K562 (cell line): ENCODE measurements around the gene PLCB1.

Experiments used
- BCL6 ChIP-seq: fragments of 250-450 bp; sonication (Bioruptor Pico); IDR thresholded peaks from 2 replicates; pipeline ENCODE4 v1.4.0; 2020
- E2F6 ChIP-seq, 2 experiments: IDR thresholded peaks; 2 replicates each; pipeline ENCODE4 v1.6.1; 2011; ENCODE audit warnings: borderline replicate concordance in 1 of 2, control low read depth in 1 of 2, low read depth in 1 of 2, low read length in 1 of 2, mild to moderate bottlenecking in 1 of 2, mixed read lengths in 1 of 2, moderate library complexity in 1 of 2; ENCODE audit not compliant: insufficient read depth in 1 of 2, insufficient read length in 1 of 2, poor library complexity in 1 of 2, severe bottlenecking in 1 of 2; ENCODE audit errors: extremely low read depth in 1 of 2
- ETS2 ChIP-seq: IDR thresholded peaks from 2 replicates; pipeline ENCODE4 v1.6.1; 2016; ENCODE audit warnings: borderline replicate concordance, missing genetic modification characterization, mild to moderate bottlenecking, moderate library complexity, missing compliant biosample characterization; ENCODE audit not compliant: poor library complexity, severe bottlenecking
- FOXP1 ChIP-seq: sonication (generic); formaldehyde crosslinking; IDR thresholded peaks from 2 replicates; pipeline ENCODE4 v1.8.0; 2022; ENCODE audit warnings: mild to moderate bottlenecking, missing genetic modification reagents
- HMGXB4 ChIP-seq: sonication (generic); formaldehyde crosslinking; IDR thresholded peaks from 2 replicates; pipeline ENCODE4 v1.8.1; 2023; ENCODE audit warnings: mild to moderate bottlenecking, missing genetic modification reagents
- MCM7 ChIP-seq, 2 experiments: fragments of 450-650 bp; IDR thresholded peaks; 2 replicates each; pipeline ENCODE4 v1.6.1; 2016 to 2018
- RAD51 ChIP-seq: fragments of 450-650 bp; IDR thresholded peaks from 2 replicates; pipeline ENCODE4 v1.7.1; 2016; ENCODE audit warnings: low read depth, mild to moderate bottlenecking, borderline replicate concordance
- SIN3A ChIP-seq, 2 experiments: fragments of 150-350 bp in 1 of 2; IDR thresholded peaks; 2 replicates each; pipeline ENCODE4 v1.6.1; 2011 to 2016; ENCODE audit warnings: borderline replicate concordance in 2 of 2, low read depth in 2 of 2, low read length in 2 of 2, mild to moderate bottlenecking in 2 of 2, moderate library complexity in 2 of 2; ENCODE audit not compliant: control insufficient read depth in 1 of 2
- TAF7 ChIP-seq: fragments of 450-650 bp; IDR thresholded peaks from 2 replicates; pipeline ENCODE4 v1.6.1; 2016; ENCODE audit warnings: missing genetic modification characterization, missing compliant biosample characterization
- ZNF23 ChIP-seq: fragments of 250-450 bp; sonication (Bioruptor Pico); IDR thresholded peaks from 2 replicates; pipeline ENCODE4 v1.4.0; 2020; ENCODE audit warnings: mild to moderate bottlenecking
- ZNF347 ChIP-seq: fragments of 450-650 bp; formaldehyde crosslinking; IDR thresholded peaks from 2 replicates; pipeline ENCODE4 v1.4.0; 2020; ENCODE audit warnings: low read depth, mild to moderate bottlenecking, moderate library complexity
- TF ChIP-seq, protein P1 (sequence below), 3 experiments: IDR thresholded peaks in 2 of 3; conservative IDR thresholded peaks in 1 of 3; 2 replicates each; pipeline ENCODE4 v1.5.1; 2011 to 2012; ENCODE audit warnings: low read length in 3 of 3, mild to moderate bottlenecking in 3 of 3, control low read depth in 2 of 3, improper control_type of control experiment in 1 of 3, inconsistent platforms in 1 of 3, low read depth in 1 of 3, mixed read lengths in 1 of 3, moderate library complexity in 1 of 3; ENCODE audit not compliant: insufficient read depth in 2 of 3

DNA sequence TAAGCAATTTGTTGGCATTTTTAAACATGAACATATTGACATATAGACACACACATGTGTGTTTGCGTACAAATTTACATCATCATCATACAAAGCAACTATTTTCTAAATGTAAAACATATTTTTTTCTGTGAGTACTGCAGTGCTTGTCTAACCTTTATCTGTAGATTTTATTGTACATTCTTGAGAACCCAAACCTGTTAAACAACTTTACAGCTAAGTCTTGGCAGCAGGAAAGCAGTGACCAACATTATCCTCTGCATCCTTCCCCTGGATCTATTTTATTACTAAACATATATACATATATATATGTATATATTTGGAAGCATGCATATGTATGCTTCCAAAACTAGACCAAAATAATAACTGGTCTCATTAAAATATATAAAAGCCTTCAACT, 10.4 kb upstream of the PLCB1 start:
- TF ChIP-seq RAD51 (no peak), HMGXB4 (no peak), ETS2 (tag) (no peak), ZNF347 (CRISPR knock-in tag) (no peak), SIN3A (IDR thresholded peaks at IDR 0.05; ENCODE audit: borderline replicate concordance in 2 of 2, control insufficient read depth in 1 of 2, low read depth in 2 of 2, low read length in 2 of 2) (no peak), FOXP1 (CRISPR knock-in tag) (no peak), BCL6 (CRISPR knock-in tag) (no peak), ZNF23 (CRISPR knock-in tag) (no peak), MCM7 (IDR thresholded peaks at IDR 0.05) (no peak), E2F6 (IDR thresholded peaks at IDR 0.05; ENCODE audit: borderline replicate concordance in 1 of 2, extremely low read depth in 1 of 2, insufficient read depth in 1 of 2, insufficient read length in 1 of 2, low read depth in 1 of 2, low read length in 1 of 2, poor library complexity in 1 of 2, severe bottlenecking in 1 of 2) (no peak), TAF7 (tag) (no peak)
- TF ChIP-seq, protein P1, sequence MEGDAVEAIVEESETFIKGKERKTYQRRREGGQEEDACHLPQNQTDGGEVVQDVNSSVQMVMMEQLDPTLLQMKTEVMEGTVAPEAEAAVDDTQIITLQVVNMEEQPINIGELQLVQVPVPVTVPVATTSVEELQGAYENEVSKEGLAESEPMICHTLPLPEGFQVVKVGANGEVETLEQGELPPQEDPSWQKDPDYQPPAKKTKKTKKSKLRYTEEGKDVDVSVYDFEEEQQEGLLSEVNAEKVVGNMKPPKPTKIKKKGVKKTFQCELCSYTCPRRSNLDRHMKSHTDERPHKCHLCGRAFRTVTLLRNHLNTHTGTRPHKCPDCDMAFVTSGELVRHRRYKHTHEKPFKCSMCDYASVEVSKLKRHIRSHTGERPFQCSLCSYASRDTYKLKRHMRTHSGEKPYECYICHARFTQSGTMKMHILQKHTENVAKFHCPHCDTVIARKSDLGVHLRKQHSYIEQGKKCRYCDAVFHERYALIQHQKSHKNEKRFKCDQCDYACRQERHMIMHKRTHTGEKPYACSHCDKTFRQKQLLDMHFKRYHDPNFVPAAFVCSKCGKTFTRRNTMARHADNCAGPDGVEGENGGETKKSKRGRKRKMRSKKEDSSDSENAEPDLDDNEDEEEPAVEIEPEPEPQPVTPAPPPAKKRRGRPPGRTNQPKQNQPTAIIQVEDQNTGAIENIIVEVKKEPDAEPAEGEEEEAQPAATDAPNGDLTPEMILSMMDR (IDR thresholded peaks at IDR 0.05 in 2 of 3, conservative IDR thresholded peaks at IDR 0.05 in 1 of 3; ENCODE audit: insufficient read depth in 2 of 3, low read depth in 1 of 3, low read length in 3 of 3) = no peak
